ENCODE results near the gene LPAR1.

The LPAR1 gene

DNA sequence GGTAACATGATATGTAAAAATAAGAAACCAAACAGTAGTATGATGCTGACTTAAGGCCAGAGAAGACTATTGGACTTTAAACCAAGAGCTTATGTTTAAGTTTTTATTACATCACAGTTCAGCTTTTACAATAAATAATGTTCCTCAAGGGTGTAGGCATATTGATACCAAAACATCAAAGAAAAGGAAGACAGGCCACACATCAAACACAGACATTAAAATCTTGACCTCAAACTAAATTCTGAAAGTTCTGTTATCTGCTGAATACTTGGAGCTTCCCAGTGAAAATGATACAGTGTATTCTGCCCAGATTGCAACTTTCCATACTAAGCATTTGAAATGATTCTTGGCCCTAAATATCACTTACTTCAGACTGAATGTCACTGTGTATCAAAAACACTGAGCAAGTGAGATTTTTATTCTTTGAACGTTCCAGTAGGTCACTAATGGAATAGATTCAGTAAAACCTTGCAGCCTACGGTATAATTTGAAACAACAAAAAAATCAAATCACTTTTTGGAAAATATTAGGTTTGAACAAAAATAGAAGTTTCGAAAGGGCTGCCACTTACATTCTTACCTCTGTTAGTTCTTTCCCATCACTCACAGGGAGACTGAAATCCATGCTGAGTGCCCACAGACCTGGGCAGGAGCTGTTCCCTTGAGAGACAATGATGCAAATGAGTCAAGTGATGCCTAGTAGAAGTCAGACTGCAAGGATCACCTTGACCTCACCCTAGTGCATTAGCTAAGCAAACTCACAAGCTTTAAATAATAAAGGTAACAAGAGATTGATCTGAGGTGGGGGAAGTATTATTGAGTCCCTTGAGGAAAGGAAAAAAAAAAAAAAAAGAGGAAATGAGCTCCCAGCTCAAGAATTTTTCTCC, 2.5 kb downstream of the LPAR1 start:
- POLR2A ChIA-PET: interaction anchor here (0.6 to 1.1 kb wide), 5 partner anchors 18 to 1190 kb away, joined by 3 to 5 read pairs (median 4); no protein-coding TSS in a partner anchor
- Histone ChIP-seq H3K9me3 (ENCODE audit: control insufficient read depth, insufficient read depth, low read depth, low read length) (no peaks in the 10 kb centered on the region), H3K27ac (ENCODE audit: extremely low read depth, low read depth, low read length) (no peak overlapping the region), H3K4me3 (ENCODE audit: low read depth, low read length) (peak overlapping the region; percentile 81; the same call in 1 of the 2 replicates), H3K4me1 (ENCODE audit: control insufficient read depth, insufficient read depth, low read length) (peaks cover 8% of the 10 kb centered on the region), H3K36me3 (ENCODE audit: control insufficient read depth in 2 of 2, insufficient read depth in 1 of 2, low read length in 2 of 2) (no peaks in the 10 kb centered on the region)
- TF ChIP-seq ZNF24 (tag by site-specific recombination; IDR thresholded peaks at IDR 0.05) (no peak), ZNF837 (tag by site-specific recombination; IDR thresholded peaks at IDR 0.05) (no peak), SALL2 (tag by site-specific recombination; IDR thresholded peaks at IDR 0.05; ENCODE audit: borderline replicate concordance) (no peak)
- TF ChIP-seq, protein P1, sequence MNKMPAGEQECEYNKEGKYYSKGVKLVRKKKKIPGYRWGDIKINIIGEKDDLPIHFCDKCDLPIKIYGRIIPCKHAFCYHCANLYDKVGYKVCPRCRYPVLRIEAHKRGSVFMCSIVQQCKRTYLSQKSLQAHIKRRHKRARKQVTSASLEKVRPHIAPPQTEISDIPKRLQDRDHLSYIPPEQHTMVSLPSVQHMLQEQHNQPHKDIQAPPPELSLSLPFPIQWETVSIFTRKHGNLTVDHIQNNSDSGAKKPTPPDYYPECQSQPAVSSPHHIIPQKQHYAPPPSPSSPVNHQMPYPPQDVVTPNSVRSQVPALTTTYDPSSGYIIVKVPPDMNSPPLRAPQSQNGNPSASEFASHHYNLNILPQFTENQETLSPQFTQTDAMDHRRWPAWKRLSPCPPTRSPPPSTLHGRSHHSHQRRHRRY (tag by site-specific recombination; IDR thresholded peaks at IDR 0.05): no peak
- CTCF ChIA-PET: interaction anchor here (0.5 to 2.5 kb wide), 19 partner anchors 9 to 1061 kb away, joined by 3 to 13 read pairs (median 4); no protein-coding TSS in a partner anchor

GRCh38 chr9:111034898-111035539, 3.3 kb downstream of the LPAR1 start:
- H3K4me1 ChIP-seq (ENCODE audit: control insufficient read depth, insufficient read depth, low read length): peaks cover 8% of the 10 kb centered on the region
- H3K4me3 ChIP-seq (ENCODE audit: low read depth, low read length): no peak overlapping the region
- H3K27ac ChIP-seq (ENCODE audit: extremely low read depth, low read depth, low read length): no peak overlapping the region
- POLR2A ChIA-PET: no interaction called here
- H3K36me3 ChIP-seq (ENCODE audit: control insufficient read depth in 2 of 2, insufficient read depth in 1 of 2, low read length in 2 of 2): no peaks in the 10 kb centered on the region
- TF ChIP-seq ZIC2 (tag by site-specific recombination; IDR thresholded peaks at IDR 0.05) (no peak), ZNF610 (tag by site-specific recombination; IDR thresholded peaks at IDR 0.05; ENCODE audit: borderline replicate concordance) (no peak), ZNF555 (tag by site-specific recombination; conservative IDR thresholded peaks at IDR 0.05) (no peak), ZNF654 (tag by site-specific recombination; IDR thresholded peaks at IDR 0.05; ENCODE audit: low read depth) (no peak), ZNF626 (tag by site-specific recombination; IDR thresholded peaks at IDR 0.05) (no peak), ZNF843 (tag by site-specific recombination; IDR thresholded peaks at IDR 0.05) (no peak), SCRT2 (tag by site-specific recombination; IDR thresholded peaks at IDR 0.05) (no peak), TRIM28 (IDR thresholded peaks at IDR 0.05; ENCODE audit: borderline replicate concordance, low read length) (no peak), ZNF76 (tag by site-specific recombination; IDR thresholded peaks at IDR 0.05; ENCODE audit: borderline replicate concordance, low read depth) (no peak), ZNF791 (tag by site-specific recombination; IDR thresholded peaks at IDR 0.05) (no peak), ZNF48 (tag by site-specific recombination; IDR thresholded peaks at IDR 0.05) (no peak), ZNF558 (tag by site-specific recombination; IDR thresholded peaks at IDR 0.05) (no peak), ZNF354C (tag by site-specific recombination; IDR thresholded peaks at IDR 0.05; ENCODE audit: borderline replicate concordance, low read depth) (no peak), ZNF704 (tag by site-specific recombination; IDR thresholded peaks at IDR 0.05) (no peak)
- TF ChIP-seq, protein P2, sequence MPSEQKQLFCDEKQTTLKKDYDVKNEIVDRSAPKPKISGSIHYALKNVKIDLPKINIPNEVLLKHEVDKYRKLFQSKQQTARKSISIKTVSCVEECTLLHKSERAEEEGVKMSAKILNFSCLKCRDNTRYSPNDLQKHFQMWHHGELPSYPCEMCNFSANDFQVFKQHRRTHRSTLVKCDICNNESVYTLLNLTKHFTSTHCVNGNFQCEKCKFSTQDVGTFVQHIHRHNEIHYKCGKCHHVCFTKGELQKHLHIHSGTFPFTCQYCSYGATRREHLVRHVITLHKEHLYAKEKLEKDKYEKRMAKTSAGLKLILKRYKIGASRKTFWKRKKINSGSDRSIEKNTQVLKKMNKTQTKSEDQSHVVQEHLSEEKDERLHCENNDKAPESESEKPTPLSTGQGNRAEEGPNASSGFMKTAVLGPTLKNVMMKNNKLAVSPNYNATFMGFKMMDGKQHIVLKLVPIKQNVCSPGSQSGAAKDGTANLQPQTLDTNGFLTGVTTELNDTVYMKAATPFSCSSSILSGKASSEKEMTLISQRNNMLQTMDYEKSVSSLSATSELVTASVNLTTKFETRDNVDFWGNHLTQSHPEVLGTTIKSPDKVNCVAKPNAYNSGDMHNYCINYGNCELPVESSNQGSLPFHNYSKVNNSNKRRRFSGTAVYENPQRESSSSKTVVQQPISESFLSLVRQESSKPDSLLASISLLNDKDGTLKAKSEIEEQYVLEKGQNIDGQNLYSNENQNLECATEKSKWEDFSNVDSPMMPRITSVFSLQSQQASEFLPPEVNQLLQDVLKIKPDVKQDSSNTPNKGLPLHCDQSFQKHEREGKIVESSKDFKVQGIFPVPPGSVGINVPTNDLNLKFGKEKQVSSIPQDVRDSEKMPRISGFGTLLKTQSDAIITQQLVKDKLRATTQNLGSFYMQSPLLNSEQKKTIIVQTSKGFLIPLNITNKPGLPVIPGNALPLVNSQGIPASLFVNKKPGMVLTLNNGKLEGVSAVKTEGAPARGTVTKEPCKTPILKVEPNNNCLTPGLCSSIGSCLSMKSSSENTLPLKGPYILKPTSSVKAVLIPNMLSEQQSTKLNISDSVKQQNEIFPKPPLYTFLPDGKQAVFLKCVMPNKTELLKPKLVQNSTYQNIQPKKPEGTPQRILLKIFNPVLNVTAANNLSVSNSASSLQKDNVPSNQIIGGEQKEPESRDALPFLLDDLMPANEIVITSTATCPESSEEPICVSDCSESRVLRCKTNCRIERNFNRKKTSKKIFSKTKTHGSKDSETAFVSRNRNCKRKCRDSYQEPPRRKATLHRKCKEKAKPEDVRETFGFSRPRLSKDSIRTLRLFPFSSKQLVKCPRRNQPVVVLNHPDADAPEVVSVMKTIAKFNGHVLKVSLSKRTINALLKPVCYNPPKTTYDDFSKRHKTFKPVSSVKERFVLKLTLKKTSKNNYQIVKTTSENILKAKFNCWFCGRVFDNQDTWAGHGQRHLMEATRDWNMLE (tag by site-specific recombination; conservative IDR thresholded peaks at IDR 0.05; ENCODE audit: low read depth): no peak
- TF ChIP-seq, protein P3, sequence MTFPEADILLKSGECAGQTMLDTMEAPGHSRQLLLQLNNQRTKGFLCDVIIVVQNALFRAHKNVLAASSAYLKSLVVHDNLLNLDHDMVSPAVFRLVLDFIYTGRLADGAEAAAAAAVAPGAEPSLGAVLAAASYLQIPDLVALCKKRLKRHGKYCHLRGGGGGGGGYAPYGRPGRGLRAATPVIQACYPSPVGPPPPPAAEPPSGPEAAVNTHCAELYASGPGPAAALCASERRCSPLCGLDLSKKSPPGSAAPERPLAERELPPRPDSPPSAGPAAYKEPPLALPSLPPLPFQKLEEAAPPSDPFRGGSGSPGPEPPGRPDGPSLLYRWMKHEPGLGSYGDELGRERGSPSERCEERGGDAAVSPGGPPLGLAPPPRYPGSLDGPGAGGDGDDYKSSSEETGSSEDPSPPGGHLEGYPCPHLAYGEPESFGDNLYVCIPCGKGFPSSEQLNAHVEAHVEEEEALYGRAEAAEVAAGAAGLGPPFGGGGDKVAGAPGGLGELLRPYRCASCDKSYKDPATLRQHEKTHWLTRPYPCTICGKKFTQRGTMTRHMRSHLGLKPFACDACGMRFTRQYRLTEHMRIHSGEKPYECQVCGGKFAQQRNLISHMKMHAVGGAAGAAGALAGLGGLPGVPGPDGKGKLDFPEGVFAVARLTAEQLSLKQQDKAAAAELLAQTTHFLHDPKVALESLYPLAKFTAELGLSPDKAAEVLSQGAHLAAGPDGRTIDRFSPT (tag by site-specific recombination; IDR thresholded peaks at IDR 0.05): no peak
- H3K9me3 ChIP-seq (ENCODE audit: control insufficient read depth, insufficient read depth, low read depth, low read length): no peaks in the 10 kb centered on the region
- CTCF ChIA-PET: interaction anchor here (0.6 to 2.5 kb wide), 5 partner anchors 9 to 271 kb away, joined by 3 to 13 read pairs (median 4); no protein-coding TSS in a partner anchor
